Loucy (cell line): ENCODE results near the gene PSMA6.

Experiments
- EZH2phosphoT487 ChIP-seq: fragments of 200-600 bp; IDR thresholded peaks from 2 replicates; pipeline ENCODE4 v1.6.1; 2018; ENCODE audit warnings: antibody characterized with exemption, mild to moderate bottlenecking, moderate library complexity, borderline replicate concordance
- TF ChIP-seq, protein P1 (sequence below): fragments of 200-600 bp; sonication (generic); conservative IDR thresholded peaks from 2 replicates; pipeline ENCODE4 v1.5.1; 2014; ENCODE audit warnings: mild to moderate bottlenecking, antibody characterized with exemption, low read length

DNA sequence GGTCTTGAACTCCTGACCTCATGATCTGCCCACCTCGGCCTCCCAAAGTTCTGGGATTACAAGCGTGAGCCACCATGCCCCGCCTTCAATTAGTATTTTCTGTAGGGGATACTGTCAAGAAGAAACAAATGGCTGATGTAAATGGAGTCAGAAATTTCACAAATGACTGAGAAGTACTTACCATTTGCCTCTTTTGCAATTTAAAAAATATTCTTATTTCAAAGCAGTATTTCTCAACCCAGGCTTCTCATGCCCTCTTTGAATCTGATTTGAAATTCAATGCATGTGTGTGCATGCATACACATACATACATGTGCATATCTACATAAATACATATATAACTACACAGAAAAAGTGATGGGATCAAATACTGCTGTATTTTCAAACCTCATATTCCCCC is 4.4 kb downstream of the PSMA6 start:
- TF ChIP-seq, protein P1, sequence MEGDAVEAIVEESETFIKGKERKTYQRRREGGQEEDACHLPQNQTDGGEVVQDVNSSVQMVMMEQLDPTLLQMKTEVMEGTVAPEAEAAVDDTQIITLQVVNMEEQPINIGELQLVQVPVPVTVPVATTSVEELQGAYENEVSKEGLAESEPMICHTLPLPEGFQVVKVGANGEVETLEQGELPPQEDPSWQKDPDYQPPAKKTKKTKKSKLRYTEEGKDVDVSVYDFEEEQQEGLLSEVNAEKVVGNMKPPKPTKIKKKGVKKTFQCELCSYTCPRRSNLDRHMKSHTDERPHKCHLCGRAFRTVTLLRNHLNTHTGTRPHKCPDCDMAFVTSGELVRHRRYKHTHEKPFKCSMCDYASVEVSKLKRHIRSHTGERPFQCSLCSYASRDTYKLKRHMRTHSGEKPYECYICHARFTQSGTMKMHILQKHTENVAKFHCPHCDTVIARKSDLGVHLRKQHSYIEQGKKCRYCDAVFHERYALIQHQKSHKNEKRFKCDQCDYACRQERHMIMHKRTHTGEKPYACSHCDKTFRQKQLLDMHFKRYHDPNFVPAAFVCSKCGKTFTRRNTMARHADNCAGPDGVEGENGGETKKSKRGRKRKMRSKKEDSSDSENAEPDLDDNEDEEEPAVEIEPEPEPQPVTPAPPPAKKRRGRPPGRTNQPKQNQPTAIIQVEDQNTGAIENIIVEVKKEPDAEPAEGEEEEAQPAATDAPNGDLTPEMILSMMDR = no peak
- TF ChIP-seq EZH2phosphoT487 = no peak
